K562 (cell line): ENCODE results near the gene CACNA1C. TPM values are rescaled to one million over a fixed set of nuclear protein-coding genes. Genes with fewer than 3 reads are reported as not detected.

Experiments
- ATAC-seq: fragments of 200-7000 bp; cut with Tn5 transposase; 3 replicates; pipeline ENCODE4 v1.9.1; 2020; ENCODE audit warnings: moderate library complexity
- BruUV-seq: library from RNA; stranded (reverse); fragments of 400-500 nt; replicated peaks from 2 replicates; lab custom pipeline; 2021; lab: Mats Ljungman, UMichigan
- CTCF ChIA-PET: fragments of 300-600 bp; formaldehyde crosslinking; extraction: SDS; loops from one replicate; lab custom pipeline; 2021; ENCODE audit warnings: low intra/inter-chr PET ratio; lab: Yijun Ruan, JAX
- POLR2A ChIA-PET: fragments of 300-600, 350-650 bp; sonication (Branson Sonifier 250); formaldehyde crosslinking; extraction: SDS; loops from one replicate; lab custom pipeline; 2021; ENCODE audit warnings: antibody characterized with exemption, inconsistent platforms; lab: Yijun Ruan, JAX
- DNase-seq, 4 experiments: peaks; one replicate each; pipeline versions ENCODE4 v3.0.0 to v3.0.0-alpha.2; 2011 to 2018; ENCODE audit warnings: low spot score in 3 of 4, mixed read lengths in 3 of 4; ENCODE audit errors: extremely low read depth in 1 of 4
- FAIRE-seq: peaks from 2 replicates; lab custom pipeline; 2011; peaks lifted over from hg19 to GRCh38; lab: Jason Lieb, UNC
- H2AFZ ChIP-seq: 2 replicates; pipeline ENCODE4 v1.6.0; 2011; ENCODE audit warnings: low read depth, low read length, control low read depth, inconsistent platforms
- H3K27ac ChIP-seq: fragments of 200-600 bp; 3 replicates; pipeline ENCODE4 v1.8.0; 2011; ENCODE audit warnings: low read depth, mild to moderate bottlenecking, control low read depth, inconsistent platforms, low read length, moderate library complexity, mixed read lengths; ENCODE audit errors: extremely low read depth
- H3K27me3 ChIP-seq, 2 experiments: fragments of 300-600 bp in 1 of 2; 2 replicates in 1 of 2; 3 replicates in 1 of 2; pipeline versions ENCODE4 v1.6.0 to v1.8.0; 2011; ENCODE audit warnings: inconsistent platforms in 2 of 2, low read length in 2 of 2, mild to moderate bottlenecking in 1 of 2, mixed read lengths in 1 of 2, moderate library complexity in 1 of 2; ENCODE audit not compliant: control insufficient read depth in 2 of 2, insufficient read depth in 2 of 2
- H3K36me3 ChIP-seq: fragments of 300-600 bp; 3 replicates; pipeline ENCODE4 v1.8.0; 2011; ENCODE audit warnings: mild to moderate bottlenecking, low read length, inconsistent platforms; ENCODE audit not compliant: control insufficient read depth, insufficient read depth
- H3K4me1 ChIP-seq, 2 experiments: fragments of 200-600 bp in 1 of 2; replicated peaks in 1 of 2; 2 replicates in 1 of 2; 3 replicates in 1 of 2; pipeline versions ENCODE4 v1.5.1 to v1.8.0; 2011; ENCODE audit warnings: inconsistent platforms in 2 of 2, low read length in 2 of 2, mild to moderate bottlenecking in 1 of 2, mixed read lengths in 1 of 2, moderate library complexity in 1 of 2; ENCODE audit not compliant: control insufficient read depth in 2 of 2, insufficient read depth in 2 of 2
- H3K4me2 ChIP-seq: 2 replicates; pipeline ENCODE4 v1.6.1; 2011; ENCODE audit warnings: low read length, control low read depth, inconsistent platforms, mixed read lengths; ENCODE audit not compliant: insufficient read depth
- H3K4me3 ChIP-seq: fragments of 200-600 bp; sonication (generic), shearing (Covaris generic); 2 replicates; pipeline ENCODE4 v1.5.1; 2016; ENCODE audit warnings: control low read depth, inconsistent platforms
- H3K79me2 ChIP-seq: fragments of 200-600 bp; 3 replicates; pipeline ENCODE4 v1.8.0; 2011; ENCODE audit warnings: low read length, inconsistent platforms; ENCODE audit not compliant: control insufficient read depth, insufficient read depth
- H3K9ac ChIP-seq, 2 experiments: 2 replicates each; pipeline versions ENCODE4 v1.6.0 to v1.6.1; 2011; ENCODE audit warnings: low read depth in 2 of 2, low read length in 2 of 2, control low read depth in 1 of 2, inconsistent platforms in 1 of 2, mild to moderate bottlenecking in 1 of 2, mixed read lengths in 1 of 2; ENCODE audit not compliant: insufficient read depth in 1 of 2
- H3K9me1 ChIP-seq: one replicate; pipeline ENCODE4 v1.6.0; 2011; ENCODE audit warnings: inconsistent platforms, mild to moderate bottlenecking, low read length, moderate library complexity; ENCODE audit not compliant: control insufficient read depth, insufficient read depth
- H3K9me3 ChIP-seq: replicated peaks from 2 replicates; pipeline ENCODE4 v1.5.1; 2011; ENCODE audit warnings: low read depth, low read length, inconsistent platforms; ENCODE audit not compliant: control insufficient read depth, insufficient read depth
- H4K20me1 ChIP-seq: replicated peaks from 2 replicates; pipeline ENCODE4 v1.6.1; 2011; ENCODE audit warnings: low read length, inconsistent platforms, mixed read lengths; ENCODE audit not compliant: control insufficient read depth, insufficient read depth
- CTBP1 ChIP-seq: fragments of 450-650 bp; IDR thresholded peaks from 2 replicates; pipeline ENCODE4 v1.6.1; 2016; ENCODE audit warnings: borderline replicate concordance
- CTCFL ChIP-seq: IDR thresholded peaks from 2 replicates; pipeline ENCODE4 v1.6.1; 2011; ENCODE audit warnings: borderline replicate concordance, low read depth, mild to moderate bottlenecking, moderate library complexity, low read length; ENCODE audit not compliant: insufficient read depth, poor library complexity, severe bottlenecking
- NFE2L1 ChIP-seq: fragments of 450-650 bp; IDR thresholded peaks from 2 replicates; pipeline ENCODE4 v1.6.1; 2016; ENCODE audit warnings: missing genetic modification characterization, low read depth, mild to moderate bottlenecking, missing compliant biosample characterization, moderate library complexity, borderline replicate concordance
- SMC3 ChIP-seq: conservative IDR thresholded peaks from 2 replicates; pipeline ENCODE4 v1.6.1; 2011; ENCODE audit warnings: low read depth, low read length, improper control_type of control experiment; ENCODE audit not compliant: insufficient read depth
- WGBS: fragments of 100-300 bp; shearing (Covaris generic); methylation state at CpG from one replicate; pipeline ENCODE4 v1.1.6; 2016; ENCODE audit warnings: low coverage, mixed read lengths; ENCODE audit not compliant: insufficient coverage; ENCODE audit errors: missing lambda C conversion rate; 5-methylcytosine and 5-hydroxymethylcytosine counted together
- in situ Hi-C: fragments of 300-500 bp; cut with MboI; formaldehyde crosslinking; loops from 4 replicates; pipeline ENCODE4 v1.15.0; 2018; ENCODE audit warnings: inconsistent platforms, mixed read lengths
- intact Hi-C: fragments of 100-400 bp; cut with micrococcal nuclease; formaldehyde crosslinking; loops from 2 replicates; pipeline ENCODE4 v1.14.2; 2022
- polyA plus RNA-seq, 8 experiments: library from polyadenylated mRNA; depleted of rRNA in 4 of 8; stranded (reverse) in 5 of 8; unstranded in 3 of 8; fragments of >200 nt; fragmentation: Nextera tagmentation in 2 of 8; fragmentation: Illumina TruSeq in 1 of 8; extraction: Ambion mirVana in 2 of 8; extraction: Trizol in 1 of 8; gene quantifications; 2 replicates each; pipeline versions ENCODE4 v1.2.1 to v1.2.3, GENCODE V29; 2011 to 2014; ENCODE audit warnings: inconsistent platforms in 1 of 8, missing spikeins in 1 of 8
- total RNA-seq, 7 experiments: library from RNA; depleted of rRNA in 6 of 7; stranded (reverse); fragments of >200 nt in 6 of 7; fragmentation: Illumina TruSeq in 2 of 7; extraction: Trizol in 2 of 7; gene quantifications; 2 replicates each; pipeline versions ENCODE4 v1.2.1 to v1.2.3, GENCODE V29; 2011 to 2021; ENCODE audit warnings: low replicate concordance in 1 of 7
- TF ChIP-seq, protein P1 (sequence below): fragments of 450-650 bp; conservative IDR thresholded peaks from 2 replicates; pipeline ENCODE4 v1.6.1; 2016; ENCODE audit warnings: missing genetic modification characterization, low read depth, mild to moderate bottlenecking, control low read depth, missing compliant biosample characterization
- TF ChIP-seq, protein P2 (sequence below), 2 experiments: fragments of 450-650 bp; formaldehyde crosslinking in 1 of 2; IDR thresholded peaks; 2 replicates each; pipeline versions ENCODE4 v1.4.0 to v1.6.1; 2014 to 2020; ENCODE audit warnings: mild to moderate bottlenecking in 2 of 2, borderline replicate concordance in 1 of 2, low read depth in 1 of 2

CACNA1C gene
- total and polyA plus RNA-seq, 9 of the 15 experiments (the other 6 are each of a cell fraction or from before 2014, with no cell fraction given), result not detected

DNA sequence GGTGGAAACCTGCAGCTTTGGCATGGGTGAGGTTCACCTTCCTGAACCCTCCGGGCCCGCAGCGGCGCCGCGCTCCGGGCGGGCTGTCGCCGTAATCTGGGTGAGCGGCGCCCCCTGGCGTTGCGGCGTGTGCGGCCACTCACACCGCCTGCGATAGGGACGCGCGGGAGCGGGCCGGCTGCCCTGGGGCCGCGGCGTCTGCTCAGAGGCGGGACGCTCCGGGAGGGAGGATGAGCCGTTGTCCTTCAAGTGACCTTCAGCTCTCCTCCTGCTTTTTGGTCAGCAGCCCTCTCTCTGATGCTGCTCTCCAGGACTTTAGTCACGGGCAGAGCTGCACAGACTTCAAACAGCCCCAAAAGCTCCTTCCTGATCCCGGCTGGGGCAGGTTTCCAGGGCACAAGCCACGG lies 530.3 kb downstream of the CACNA1C start:
- CTCF ChIA-PET, result interaction anchor here (0.6 to 0.7 kb wide), 2 partner anchors 787 to 804 kb away, joined by 3 to 4 read pairs; no protein-coding TSS in a partner anchor
- WGBS, result 2% methylated on average over 15 of the region's 33 CpGs
- Histone ChIP-seq H3K9ac (no peak overlapping the region), H3K4me2 (no peak overlapping the region), H3K79me2 (no peaks in the 10 kb centered on the region), H3K27me3 (peaks cover 0 to 26% of the 10 kb centered on the region in 2 experiments; a peak in 2 of 5 replicates), H3K27ac (no peak overlapping the region), H3K4me1 (peaks cover 0 to 5% of the 10 kb centered on the region in 2 experiments; a peak in 2 of 5 replicates), H4K20me1 (0 out of 2 replicates have a peak, but pooled peaks cover 3% of the 10 kb centered on the region), H3K4me3 (no peak overlapping the region), H2AFZ (no peak overlapping the region), H3K9me1 (no peaks in the 10 kb centered on the region), H3K36me3 (no peaks in the 10 kb centered on the region), H3K9me3 (no peaks in the 10 kb centered on the region)
- intact Hi-C loops (loop anchor here (5.0 kb wide), 1 partner anchor 526 kb away; no protein-coding TSS in a partner anchor), in situ Hi-C loops (loop anchor here (10.0 kb wide), 1 partner anchor 528 kb away; the partner anchor contains the start of gene CACNA1C)
- ATAC-seq (peak; percentile 99), DNase-seq (peak; percentile 61 to 76 (median 70)), FAIRE-seq (no peak)
- BruUV-seq, result no TSS peak
- POLR2A ChIA-PET, result no interaction called here
- TF ChIP-seq CTBP1 (0 out of 2 replicates have a peak, but pooled peaks have one; percentile 34), SMC3 (peak; percentile 82), NFE2L1 (tag) (no peak), CTCFL (peak; percentile 66)
- TF ChIP-seq, protein P1, sequence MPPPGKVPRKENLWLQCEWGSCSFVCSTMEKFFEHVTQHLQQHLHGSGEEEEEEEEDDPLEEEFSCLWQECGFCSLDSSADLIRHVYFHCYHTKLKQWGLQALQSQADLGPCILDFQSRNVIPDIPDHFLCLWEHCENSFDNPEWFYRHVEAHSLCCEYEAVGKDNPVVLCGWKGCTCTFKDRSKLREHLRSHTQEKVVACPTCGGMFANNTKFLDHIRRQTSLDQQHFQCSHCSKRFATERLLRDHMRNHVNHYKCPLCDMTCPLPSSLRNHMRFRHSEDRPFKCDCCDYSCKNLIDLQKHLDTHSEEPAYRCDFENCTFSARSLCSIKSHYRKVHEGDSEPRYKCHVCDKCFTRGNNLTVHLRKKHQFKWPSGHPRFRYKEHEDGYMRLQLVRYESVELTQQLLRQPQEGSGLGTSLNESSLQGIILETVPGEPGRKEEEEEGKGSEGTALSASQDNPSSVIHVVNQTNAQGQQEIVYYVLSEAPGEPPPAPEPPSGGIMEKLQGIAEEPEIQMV (tag), result no peak
- TF ChIP-seq, protein P2, sequence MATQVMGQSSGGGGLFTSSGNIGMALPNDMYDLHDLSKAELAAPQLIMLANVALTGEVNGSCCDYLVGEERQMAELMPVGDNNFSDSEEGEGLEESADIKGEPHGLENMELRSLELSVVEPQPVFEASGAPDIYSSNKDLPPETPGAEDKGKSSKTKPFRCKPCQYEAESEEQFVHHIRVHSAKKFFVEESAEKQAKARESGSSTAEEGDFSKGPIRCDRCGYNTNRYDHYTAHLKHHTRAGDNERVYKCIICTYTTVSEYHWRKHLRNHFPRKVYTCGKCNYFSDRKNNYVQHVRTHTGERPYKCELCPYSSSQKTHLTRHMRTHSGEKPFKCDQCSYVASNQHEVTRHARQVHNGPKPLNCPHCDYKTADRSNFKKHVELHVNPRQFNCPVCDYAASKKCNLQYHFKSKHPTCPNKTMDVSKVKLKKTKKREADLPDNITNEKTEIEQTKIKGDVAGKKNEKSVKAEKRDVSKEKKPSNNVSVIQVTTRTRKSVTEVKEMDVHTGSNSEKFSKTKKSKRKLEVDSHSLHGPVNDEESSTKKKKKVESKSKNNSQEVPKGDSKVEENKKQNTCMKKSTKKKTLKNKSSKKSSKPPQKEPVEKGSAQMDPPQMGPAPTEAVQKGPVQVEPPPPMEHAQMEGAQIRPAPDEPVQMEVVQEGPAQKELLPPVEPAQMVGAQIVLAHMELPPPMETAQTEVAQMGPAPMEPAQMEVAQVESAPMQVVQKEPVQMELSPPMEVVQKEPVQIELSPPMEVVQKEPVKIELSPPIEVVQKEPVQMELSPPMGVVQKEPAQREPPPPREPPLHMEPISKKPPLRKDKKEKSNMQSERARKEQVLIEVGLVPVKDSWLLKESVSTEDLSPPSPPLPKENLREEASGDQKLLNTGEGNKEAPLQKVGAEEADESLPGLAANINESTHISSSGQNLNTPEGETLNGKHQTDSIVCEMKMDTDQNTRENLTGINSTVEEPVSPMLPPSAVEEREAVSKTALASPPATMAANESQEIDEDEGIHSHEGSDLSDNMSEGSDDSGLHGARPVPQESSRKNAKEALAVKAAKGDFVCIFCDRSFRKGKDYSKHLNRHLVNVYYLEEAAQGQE (IDR thresholded peaks at IDR 0.05; ENCODE audit: borderline replicate concordance), result peak; percentile 68; the same call in 1 of the 2 replicates
- TF ChIP-seq, protein P2 (CRISPR knock-in tag; IDR thresholded peaks at IDR 0.05; ENCODE audit: low read depth), result no peak
